Liver (tissue), 9 donors: ENCODE data around the gene NSD1. TPM values are rescaled to one million over a fixed set of nuclear protein-coding genes. Genes with fewer than 3 reads are reported as not detected.

Experiments
- DNase-seq: peaks from one replicate; pipeline ENCODE4 v3.0.0-alpha.2; 2017; ENCODE audit warnings: low spot score
- H3K27ac ChIP-seq, 2 donors: one replicate each; pipeline ENCODE4 v1.7.0; 2013; ENCODE audit warnings: inconsistent platforms in 2 of 2, low read length in 2 of 2, control low read depth in 1 of 2, low read depth in 1 of 2, mild to moderate bottlenecking in 1 of 2
- H3K27me3 ChIP-seq, 4 donors: one replicate each; pipeline versions ENCODE4 v1.6.1 to v1.7.0; 2013; ENCODE audit warnings: low read length in 3 of 4, inconsistent platforms in 1 of 4, mild to moderate bottlenecking in 1 of 4, moderate library complexity in 1 of 4; ENCODE audit not compliant: control insufficient read depth in 4 of 4, insufficient read depth in 4 of 4
- H3K36me3 ChIP-seq, 4 donors: one replicate each; pipeline versions ENCODE4 v1.6.1 to v1.7.0; 2013; ENCODE audit warnings: low read length in 3 of 4, mild to moderate bottlenecking in 3 of 4, low read depth in 1 of 4, moderate library complexity in 1 of 4; ENCODE audit not compliant: control insufficient read depth in 4 of 4, insufficient read depth in 3 of 4
- H3K4me1 ChIP-seq, 4 donors: one replicate each; pipeline versions ENCODE4 v1.6.1 to v1.7.0; 2013; ENCODE audit warnings: low read length in 3 of 4, mild to moderate bottlenecking in 3 of 4, moderate library complexity in 1 of 4; ENCODE audit not compliant: control insufficient read depth in 4 of 4, insufficient read depth in 4 of 4
- H3K4me3 ChIP-seq, 3 donors: one replicate each; pipeline versions ENCODE4 v1.6.1 to v1.7.0; 2013; ENCODE audit warnings: low read length in 3 of 3, control low read depth in 1 of 3, low read depth in 1 of 3, mild to moderate bottlenecking in 1 of 3
- H3K9ac ChIP-seq, 2 donors: one replicate each; pipeline ENCODE4 v1.7.0; 2013; ENCODE audit warnings: low read length in 2 of 2, mild to moderate bottlenecking in 2 of 2, moderate library complexity in 2 of 2, control low read depth in 1 of 2, low read depth in 1 of 2
- H3K9me3 ChIP-seq, 4 donors: one replicate each; pipeline versions ENCODE4 v1.6.1 to v1.7.0; 2013; ENCODE audit warnings: low read length in 3 of 4; ENCODE audit not compliant: control insufficient read depth in 4 of 4
- ATF3 ChIP-seq: IDR thresholded peaks from 2 replicates; pipeline ENCODE4 v1.6.1; 2016; ENCODE audit warnings: antibody characterized with exemption
- EGR1 ChIP-seq, 2 donors: IDR thresholded peaks; 2 replicates each; pipeline ENCODE4 v1.6.1; 2016 to 2018; ENCODE audit warnings: antibody characterized with exemption in 2 of 2, low read depth in 2 of 2
- FOXA1 ChIP-seq: IDR thresholded peaks from 2 replicates; pipeline ENCODE4 v1.6.1; 2016; ENCODE audit warnings: antibody characterized with exemption
- GABPA ChIP-seq, 2 donors: IDR thresholded peaks in 1 of 2; conservative IDR thresholded peaks in 1 of 2; 2 replicates each; pipeline ENCODE4 v1.6.1; 2016; ENCODE audit warnings: antibody characterized with exemption in 2 of 2, mild to moderate bottlenecking in 1 of 2, moderate library complexity in 1 of 2
- HNF4G ChIP-seq: IDR thresholded peaks from 2 replicates; pipeline ENCODE4 v1.6.1; 2016; ENCODE audit warnings: antibody characterized with exemption
- JUND ChIP-seq, 2 donors: IDR thresholded peaks; 2 replicates each; pipeline ENCODE4 v1.6.1; 2016; ENCODE audit warnings: antibody characterized with exemption in 2 of 2
- NR2F2 ChIP-seq: IDR thresholded peaks from 2 replicates; pipeline ENCODE4 v1.6.1; 2016; ENCODE audit warnings: antibody characterized with exemption
- REST ChIP-seq: IDR thresholded peaks from 2 replicates; pipeline ENCODE4 v1.6.1; 2016; ENCODE audit warnings: antibody characterized with exemption, mild to moderate bottlenecking
- RXRA ChIP-seq, 2 donors: IDR thresholded peaks; 2 replicates each; pipeline ENCODE4 v1.6.1; 2017 to 2018; ENCODE audit warnings: antibody characterized with exemption in 2 of 2, mild to moderate bottlenecking in 1 of 2
- SP1 ChIP-seq: IDR thresholded peaks from 2 replicates; pipeline ENCODE4 v1.6.1; 2018; ENCODE audit warnings: antibody characterized with exemption, mild to moderate bottlenecking
- TAF1 ChIP-seq: conservative IDR thresholded peaks from 2 replicates; pipeline ENCODE4 v1.6.1; 2016; ENCODE audit warnings: antibody characterized with exemption, mild to moderate bottlenecking
- YY1 ChIP-seq: IDR thresholded peaks from 2 replicates; pipeline ENCODE4 v1.6.1; 2016; ENCODE audit warnings: antibody characterized with exemption, mild to moderate bottlenecking
- WGBS: extraction: QIAGEN DNeasy Blood & Tissue Kit; methylation state at CpG from one replicate; pipeline ENCODE4 v1.1.7; 2013; 5-methylcytosine and 5-hydroxymethylcytosine counted together
- polyA plus RNA-seq, 2 donors: library from polyadenylated mRNA; stranded (reverse) in 1 of 2; unstranded in 1 of 2; fragments of 200-250 nt in 1 of 2; fragments of >200 nt in 1 of 2; fragmentation: Nextera tagmentation in 1 of 2; extraction: Ambion mirVana in 1 of 2; gene quantifications; one replicate each; pipeline versions ENCODE4 v1.2.1 to v1.2.3, GENCODE V29; 2013 to 2015
- total RNA-seq, 2 donors: library from RNA; depleted of rRNA; stranded (reverse); fragments of >200 nt; gene quantifications; one replicate each; pipeline ENCODE4 v1.2.3, GENCODE V29; 2014
- TF ChIP-seq, protein P1 (sequence below): IDR thresholded peaks from 2 replicates; pipeline ENCODE4 v1.6.1; 2016; ENCODE audit warnings: antibody characterized with exemption
- TF ChIP-seq, protein P2 (sequence below): IDR thresholded peaks from 2 replicates; pipeline ENCODE4 v1.6.1; 2016; ENCODE audit warnings: antibody characterized with exemption
- donor health status: healthy.
- donor health status: healthy.
- donor health status: healthy.
- donor health status: healthy.
- donor health status: healthy.

The NSD1 gene
- total and polyA plus RNA-seq, 4 donors: 5.3 to 34.1 (median 19.3) TPM

- peaks cover 6 to 19% (median 13%) of the 10 kb centered on the region in 4 donors for H3K4me1 ChIP-seq
- H3K27me3 ChIP-seq: no peaks in the 10 kb centered on the region
- WGBS: 39% methylated on average over 20 of the region's 20 CpGs
- DNase-seq: no peak
- peaks cover 5 to 14% (median 6%) of the 10 kb centered on the region in 4 donors for H3K36me3 ChIP-seq
- H3K9me3 ChIP-seq: no peaks in the 10 kb centered on the region
- H3K27ac ChIP-seq: no peak overlapping the region
- H3K9ac ChIP-seq: no peak overlapping the region
- peak overlapping the region in 1 of 3 donors; percentile 50 for H3K4me3 ChIP-seq
- TF ChIP-seq, protein P1, sequence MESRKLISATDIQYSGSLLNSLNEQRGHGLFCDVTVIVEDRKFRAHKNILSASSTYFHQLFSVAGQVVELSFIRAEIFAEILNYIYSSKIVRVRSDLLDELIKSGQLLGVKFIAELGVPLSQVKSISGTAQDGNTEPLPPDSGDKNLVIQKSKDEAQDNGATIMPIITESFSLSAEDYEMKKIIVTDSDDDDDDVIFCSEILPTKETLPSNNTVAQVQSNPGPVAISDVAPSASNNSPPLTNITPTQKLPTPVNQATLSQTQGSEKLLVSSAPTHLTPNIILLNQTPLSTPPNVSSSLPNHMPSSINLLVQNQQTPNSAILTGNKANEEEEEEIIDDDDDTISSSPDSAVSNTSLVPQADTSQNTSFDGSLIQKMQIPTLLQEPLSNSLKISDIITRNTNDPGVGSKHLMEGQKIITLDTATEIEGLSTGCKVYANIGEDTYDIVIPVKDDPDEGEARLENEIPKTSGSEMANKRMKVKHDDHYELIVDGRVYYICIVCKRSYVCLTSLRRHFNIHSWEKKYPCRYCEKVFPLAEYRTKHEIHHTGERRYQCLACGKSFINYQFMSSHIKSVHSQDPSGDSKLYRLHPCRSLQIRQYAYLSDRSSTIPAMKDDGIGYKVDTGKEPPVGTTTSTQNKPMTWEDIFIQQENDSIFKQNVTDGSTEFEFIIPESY: no peak
- TF ChIP-seq EGR1 (IDR thresholded peaks at IDR 0.05; ENCODE audit: low read depth in 2 of 2): no peak
These were observed 177.3 kb downstream of the NSD1 start for GRCh38 chr5:177310757-177311391.

- WGBS: 5% methylated on average over 23 of the region's 23 CpGs
- H3K27me3 ChIP-seq: no peaks in the 10 kb centered on the region
- no peak for DNase-seq
- H3K9ac ChIP-seq: no peak overlapping the region
- H3K36me3 ChIP-seq: peaks cover 3 to 9% (median 4%) of the 10 kb centered on the region in 4 donors
- peak overlapping the region; percentile 27 to 62 (median 50) for H3K4me3 ChIP-seq
- TF ChIP-seq RXRA (IDR thresholded peaks at IDR 0.05) (no peak), SP1 (no peak), GABPA (IDR thresholded peaks at IDR 0.05 in 1 of 2, conservative IDR thresholded peaks at IDR 0.05 in 1 of 2) (no peak), NR2F2 (no peak), HNF4G (no peak), TAF1 (no peak), FOXA1 (no peak), YY1 (no peak), JUND (IDR thresholded peaks at IDR 0.05) (no peak), ATF3 (no peak), EGR1 (IDR thresholded peaks at IDR 0.05; ENCODE audit: low read depth in 2 of 2) (no peak), REST (no peak)
- TF ChIP-seq, protein P1: no peak
- TF ChIP-seq, protein P2, sequence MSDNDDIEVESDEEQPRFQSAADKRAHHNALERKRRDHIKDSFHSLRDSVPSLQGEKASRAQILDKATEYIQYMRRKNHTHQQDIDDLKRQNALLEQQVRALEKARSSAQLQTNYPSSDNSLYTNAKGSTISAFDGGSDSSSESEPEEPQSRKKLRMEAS: no peak
- no peaks in the 10 kb centered on the region for H3K9me3 ChIP-seq
- H3K4me1 ChIP-seq: peaks cover 6 to 19% (median 13%) of the 10 kb centered on the region in 4 donors
- no peak overlapping the region for H3K27ac ChIP-seq
These were observed 177.8 kb downstream of the NSD1 start for GRCh38 chr5:177311392-177311722.
